Spleen (tissue), 11 donors: Measurements from ENCODE around the gene GFER. TPM values are rescaled to one million over a fixed set of nuclear protein-coding genes. Genes with fewer than 3 reads are reported as not detected.
A peak's percentile ranks its signal among the peaks of the same experiment; 100 is the strongest.

Experiments used
- DNase-seq: peaks from one replicate; pipeline ENCODE4 v3.0.0-alpha.2; 2020
- H3K27ac ChIP-seq, 8 donors: fragments of 200-600 bp; sonication (generic) in 7 of 8; 1 replicate in 4 of 8; 2 replicates in 4 of 8; pipeline versions ENCODE4 v1.5.0 to v1.8.0; 2016 to 2021; ENCODE audit warnings: inconsistent platforms in 4 of 8, mild to moderate bottlenecking in 4 of 8, moderate library complexity in 1 of 8
- H3K27me3 ChIP-seq, 7 donors: fragments of 200-600 bp; sonication (generic) in 6 of 7; replicated peaks in 1 of 7; 1 replicate in 4 of 7; 2 replicates in 3 of 7; pipeline versions ENCODE4 v1.5.0 to v1.8.0; 2016 to 2021; ENCODE audit warnings: inconsistent platforms in 3 of 7, mild to moderate bottlenecking in 1 of 7
- H3K36me3 ChIP-seq, 6 donors: fragments of 200-600 bp; sonication (generic) in 5 of 6; 1 replicate in 4 of 6; 2 replicates in 2 of 6; pipeline versions ENCODE4 v1.5.0 to v1.8.0; 2016 to 2021; ENCODE audit warnings: inconsistent platforms in 2 of 6
- H3K4me1 ChIP-seq, 6 donors: fragments of 200-600 bp; sonication (generic) in 5 of 6; 1 replicate in 3 of 6; 2 replicates in 3 of 6; pipeline versions ENCODE4 v1.5.0 to v1.8.0; 2016 to 2021; ENCODE audit warnings: inconsistent platforms in 3 of 6
- H3K4me3 ChIP-seq, 8 donors: fragments of 200-600 bp; sonication (generic) in 7 of 8; 1 replicate in 4 of 8; 2 replicates in 4 of 8; pipeline versions ENCODE4 v1.5.0 to v1.8.0; 2016 to 2021; ENCODE audit warnings: inconsistent platforms in 4 of 8, mild to moderate bottlenecking in 4 of 8, moderate library complexity in 2 of 8
- H3K9me3 ChIP-seq, 8 donors: fragments of 200-600 bp; sonication (generic) in 7 of 8; 1 replicate in 4 of 8; 2 replicates in 4 of 8; pipeline versions ENCODE4 v1.5.0 to v1.8.0; 2016 to 2021; ENCODE audit warnings: inconsistent platforms in 4 of 8
- CTCF ChIP-seq, 11 experiments: fragments of 200-600 bp in 7 of 11; fragments of 450-650 bp in 4 of 11; sonication (generic) in 4 of 11; IDR thresholded peaks in 8 of 11; conservative IDR thresholded peaks in 3 of 11; 1 replicate in 7 of 11; 2 replicates in 4 of 11; pipeline versions ENCODE4 v1.4.0 to v1.8.0; 2016 to 2021; ENCODE audit warnings: antibody characterized with exemption in 11 of 11, inconsistent platforms in 4 of 11, mild to moderate bottlenecking in 1 of 11
- POLR2A ChIP-seq, 3 donors: fragments of 450-650 bp; IDR thresholded peaks; one replicate each; pipeline ENCODE4 v1.5.1; 2017; ENCODE audit warnings: antibody characterized with exemption in 3 of 3, mild to moderate bottlenecking in 1 of 3
- POLR2AphosphoS5 ChIP-seq, 3 donors: sonication (generic); formaldehyde crosslinking; IDR thresholded peaks; one replicate each; pipeline ENCODE4 v1.5.1; 2017; ENCODE audit warnings: antibody characterized with exemption in 3 of 3
- WGBS, 5 donors: extraction: QIAGEN DNeasy Blood & Tissue Kit in 3 of 5; methylation state at CpG; one replicate each; pipeline versions ENCODE4 v1.1.5 to v1.1.7; 2013 to 2018; 5-methylcytosine and 5-hydroxymethylcytosine counted together
- intact Hi-C: fragments of 100-400 bp; cut with DNase I; formaldehyde crosslinking; loops from one replicate; pipeline ENCODE4 v1.15.0; 2023; ENCODE audit warnings: low total_unique reads
- polyA plus RNA-seq, 3 donors: library from polyadenylated mRNA; stranded (reverse); fragments of 200-250 nt; gene quantifications; one replicate each; pipeline ENCODE4 v1.2.1, GENCODE V29; 2013
- total RNA-seq, 7 donors: library from RNA; depleted of rRNA in 3 of 7; stranded (reverse); fragments of >200 nt in 3 of 7; fragmentation: NEBNext Ultra II Directional in 4 of 7; extraction: Animal tissue kit (Norgen Biotek cat#: 25700) in 4 of 7; gene quantifications; one replicate each; pipeline versions ENCODE4 v1.1.0 to v1.2.1, GENCODE V29; 2016 to 2021
- donor health status: healthy with polysubstance abuse.
- donor health status: DM: no; HTN: no; CAD: no; lungs with moderate emphysema.
- donor health status: DM: no; HTN: no; CAD: no.
- donor health status: Bipolar disorder and iron deficiency.
- donor health status: healthy.
- donor health status: DM: no; HTN: no; CAD: no.
- donor health status: DM: yes; HTN: yes; CAD: no.

The GFER gene
- total and polyA plus RNA-seq, 10 donors, result 9.6 to 36.0 (median 22.8) TPM

DNA sequence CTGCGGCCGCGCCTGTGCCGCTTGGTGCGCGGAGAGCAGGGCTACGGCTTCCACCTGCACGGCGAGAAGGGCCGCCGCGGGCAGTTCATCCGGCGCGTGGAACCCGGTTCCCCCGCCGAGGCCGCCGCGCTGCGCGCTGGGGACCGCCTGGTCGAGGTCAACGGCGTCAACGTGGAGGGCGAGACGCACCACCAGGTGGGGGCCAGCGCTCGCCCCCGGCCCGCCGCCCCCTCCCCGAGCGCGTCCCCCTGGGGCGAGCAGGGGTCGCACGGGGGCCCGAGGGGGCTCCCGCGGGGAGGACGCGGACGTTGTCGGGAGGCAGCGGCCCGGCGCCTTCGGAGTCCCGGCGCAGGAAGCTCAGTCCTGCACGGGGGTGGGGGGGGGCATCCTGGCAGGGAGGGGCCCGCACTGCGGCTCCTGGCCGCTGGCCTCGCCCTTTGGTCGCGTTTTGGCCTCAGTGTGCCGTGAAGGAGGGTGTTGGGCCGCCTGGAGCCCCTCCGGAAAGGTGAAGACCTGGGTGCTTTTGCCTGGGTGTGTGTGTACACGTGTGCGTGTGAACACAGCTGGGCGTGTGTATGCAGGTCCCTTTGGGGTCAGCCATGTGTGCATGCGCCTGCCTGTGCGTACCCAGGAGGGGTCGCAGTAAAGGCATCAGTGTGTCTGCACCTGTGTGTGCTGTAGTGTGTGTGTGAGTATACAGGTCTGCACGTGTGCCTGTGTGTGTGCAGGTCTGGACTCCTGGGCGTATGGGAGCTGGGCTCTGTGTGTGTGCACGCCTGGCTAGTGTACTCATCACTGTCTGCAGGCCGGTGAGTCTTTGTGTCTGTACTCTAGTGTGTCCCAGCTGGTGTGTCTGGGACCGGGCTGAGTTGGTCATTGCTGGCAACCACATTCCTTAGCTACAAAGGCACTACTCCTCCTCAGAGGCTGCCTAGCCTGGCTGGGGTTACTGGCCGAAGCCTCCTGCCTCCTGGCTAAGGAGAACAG lies 43.3 kb downstream of the GFER start:
- intact Hi-C loops, result loop anchor here (5.0 kb wide), 1 partner anchor 125 kb away; no protein-coding TSS in a partner anchor
- Histone ChIP-seq H3K4me1 (peaks cover 24 to 98% (median 83%) of the 10 kb centered on the region in 6 donors), H3K4me3 (peak overlapping the region; percentile 43 to 87 (median 69))

DNA sequence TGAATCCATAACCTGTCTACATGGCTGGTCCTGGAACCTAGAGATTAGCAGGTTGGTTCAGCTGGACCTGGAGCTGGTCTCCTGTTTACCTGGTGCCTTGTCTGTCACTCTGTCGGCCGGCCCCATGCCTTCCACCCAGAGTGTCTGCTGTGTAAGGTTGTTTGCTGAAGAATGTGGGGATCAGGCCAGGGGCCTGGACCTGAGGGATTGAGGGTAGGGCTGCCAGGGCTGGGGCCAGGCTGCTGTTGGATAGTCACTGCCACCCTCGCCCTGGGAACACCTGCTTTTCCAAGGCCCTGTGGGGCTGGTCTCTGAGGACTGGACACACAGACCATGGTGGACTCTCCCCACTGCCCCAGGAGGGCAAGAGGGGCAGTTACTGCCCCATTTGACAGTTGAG lies 44.2 kb downstream of the GFER start:
- Histone ChIP-seq H3K36me3 (peaks cover 0 to 15% (median 0%) of the 10 kb centered on the region in 6 donors), H3K27me3 (peaks cover 0 to 48% (median 7%) of the 10 kb centered on the region in 7 donors), H3K27ac (peak overlapping the region in 6 of 8 donors; percentile 3 to 90 (median 87)), H3K4me1 (peaks cover 19 to 98% (median 84%) of the 10 kb centered on the region in 6 donors), H3K9me3 (no peaks in the 10 kb centered on the region), H3K4me3 (peak overlapping the region; percentile 43 to 87 (median 69))
- TF ChIP-seq POLR2AphosphoS5 (IDR thresholded peaks at IDR 0.05) (no peak), POLR2A (IDR thresholded peaks at IDR 0.05) (no peak), CTCF (IDR thresholded peaks at IDR 0.05 in 8 of 11, conservative IDR thresholded peaks at IDR 0.05 in 3 of 11) (no peak)
- intact Hi-C loops, result loop anchor here (5.0 kb wide), 1 partner anchor 124 kb away; no protein-coding TSS in a partner anchor
- DNase-seq, result no peak
- 55 to 79% (median 76%) methylated on average over 2 to 3 of the region's 3 CpGs for WGBS, 5 donors

More for the DNA sequence above, 43.3 kb downstream of the GFER start:
- 7 to 10% (median 8%) methylated on average over 18 to 76 of the region's 76 CpGs for WGBS, 5 donors
- H3K36me3 ChIP-seq, result peaks cover 0 to 15% (median 0%) of the 10 kb centered on the region in 6 donors
- peaks cover 0 to 48% (median 7%) of the 10 kb centered on the region in 7 donors for H3K27me3 ChIP-seq
- no peaks in the 10 kb centered on the region for H3K9me3 ChIP-seq
- DNase-seq, result peak; percentile 80
- peak overlapping the region in 7 of 8 donors; percentile 63 to 90 (median 87) for H3K27ac ChIP-seq
- no peak for TF ChIP-seq POLR2A (IDR thresholded peaks at IDR 0.05)
- peak in 1 of 3 donors; percentile 19 for TF ChIP-seq POLR2AphosphoS5 (IDR thresholded peaks at IDR 0.05)
- TF ChIP-seq CTCF (IDR thresholded peaks at IDR 0.05 in 8 of 11, conservative IDR thresholded peaks at IDR 0.05 in 3 of 11), result no peak

DNA sequence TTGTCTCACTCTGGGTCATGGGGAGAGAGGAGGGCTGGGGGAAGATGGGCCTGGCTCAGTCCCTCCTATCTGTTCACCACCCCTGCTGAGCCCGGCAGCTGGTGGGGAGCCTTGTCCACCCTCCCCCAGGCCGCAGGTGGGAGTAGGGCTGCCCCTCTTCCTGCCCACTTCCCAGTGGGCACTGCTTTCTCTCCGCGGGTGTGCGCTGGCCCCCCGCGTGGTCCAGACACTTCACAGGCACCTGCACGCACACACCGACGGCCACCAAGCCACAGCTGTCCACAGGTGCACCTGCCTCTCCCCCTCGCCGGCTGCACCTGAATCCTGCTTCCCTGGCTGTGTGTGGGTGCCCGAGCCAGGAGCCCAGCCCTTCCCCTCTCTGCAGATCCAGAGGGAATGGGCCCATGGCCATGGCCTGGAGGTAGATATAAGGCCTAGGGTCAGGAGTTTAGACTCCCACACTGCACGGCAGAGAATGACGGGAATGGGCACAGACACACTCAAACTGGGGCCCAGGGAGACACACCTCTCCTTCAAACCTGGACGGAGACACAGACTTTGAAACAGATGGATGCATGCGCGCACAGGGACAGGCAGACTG lies 44.7 kb downstream of the GFER start:
- Histone ChIP-seq H3K4me1 (peaks cover 14 to 98% (median 84%) of the 10 kb centered on the region in 6 donors), H3K4me3 (peak overlapping the region in 7 of 8 donors; percentile 56 to 87 (median 70)), H3K27me3 (peaks cover 0 to 48% (median 7%) of the 10 kb centered on the region in 7 donors), H3K9me3 (no peaks in the 10 kb centered on the region), H3K36me3 (peaks cover 0 to 15% (median 0%) of the 10 kb centered on the region in 6 donors), H3K27ac (peak overlapping the region in 6 of 8 donors; percentile 3 to 90 (median 87))
- no peak for DNase-seq
- intact Hi-C loops, result loop anchor here (5.0 kb wide), 1 partner anchor 124 kb away; no protein-coding TSS in a partner anchor
- no peak for TF ChIP-seq CTCF (IDR thresholded peaks at IDR 0.05 in 8 of 11, conservative IDR thresholded peaks at IDR 0.05 in 3 of 11)
- WGBS, 5 donors, result 53 to 72% (median 69%) methylated on average over 17 to 18 of the region's 18 CpGs
